ENCODE results near the gene TMEM126B.
"Not testable (repeated sequence)": the region's sequence is repeated elsewhere in the genome, so short reads cannot be mapped to it uniquely, and the experiment has no call there.

The TMEM126B gene

DNA sequence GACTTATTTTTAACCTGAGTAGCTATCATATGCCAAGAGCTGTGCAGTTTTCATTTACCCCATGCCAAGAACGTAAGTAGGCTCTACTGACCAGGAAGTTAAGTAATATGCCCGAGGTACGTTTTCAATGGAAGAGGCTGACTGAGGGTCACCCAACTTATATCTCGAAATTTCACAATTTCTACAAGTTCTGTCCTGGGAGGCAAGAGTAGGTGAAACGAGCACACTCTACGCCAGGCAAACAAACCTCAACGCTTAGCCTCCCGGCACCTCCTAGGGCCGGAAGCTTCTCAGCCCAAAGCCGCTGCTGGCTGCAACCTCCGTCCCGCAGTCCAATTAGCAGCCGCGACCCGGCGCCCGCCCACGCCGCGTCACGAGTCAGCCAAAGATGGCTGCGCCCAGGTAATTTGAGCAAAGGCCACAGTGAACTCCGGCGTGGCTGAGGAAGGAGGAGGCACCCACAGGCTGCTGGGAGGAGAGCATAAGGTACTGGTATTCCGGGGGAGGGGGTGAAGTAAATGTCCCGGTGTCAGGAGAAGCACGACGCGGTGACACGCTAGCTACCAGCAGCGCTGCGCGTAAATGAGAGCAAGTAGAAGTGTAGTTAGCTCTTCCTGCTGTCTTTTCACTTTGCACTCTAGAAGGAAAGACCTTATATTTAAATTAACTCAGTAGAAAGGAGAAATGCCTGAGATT, 19.4 kb downstream of the TMEM126B start, which contains the start of gene TMEM126A:
TSS of gene TMEM126A (plus strand) at position 364 of the 696 bp plus-strand sequence. CDS start 2,289 bp downstream, outside the sequence.
- peak; percentile 89 to 90 for DNase-seq (ENCODE audit: low read depth in 2 of 2)

DNA sequence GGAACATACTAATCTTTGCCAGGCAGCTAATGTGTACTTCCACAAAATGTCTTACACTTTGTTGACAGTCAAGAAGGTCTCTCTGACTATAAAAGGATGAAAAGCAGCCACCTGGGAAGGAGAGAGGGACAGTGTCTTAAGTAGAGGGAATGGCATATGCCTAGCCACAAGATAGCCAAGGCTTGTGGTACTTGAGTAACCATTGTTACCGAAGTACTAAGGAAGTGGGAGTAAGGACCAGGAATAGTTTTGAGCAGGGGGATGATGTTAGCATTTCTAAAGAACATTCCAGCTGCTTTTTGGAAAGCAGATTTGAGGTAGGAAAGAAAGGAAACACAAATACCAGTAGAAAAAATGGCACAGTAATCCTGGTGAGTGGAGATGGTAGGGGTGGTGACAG, 22.7 kb downstream of the TMEM126B start:
- no peak for DNase-seq (ENCODE audit: low read depth in 2 of 2)

DNA sequence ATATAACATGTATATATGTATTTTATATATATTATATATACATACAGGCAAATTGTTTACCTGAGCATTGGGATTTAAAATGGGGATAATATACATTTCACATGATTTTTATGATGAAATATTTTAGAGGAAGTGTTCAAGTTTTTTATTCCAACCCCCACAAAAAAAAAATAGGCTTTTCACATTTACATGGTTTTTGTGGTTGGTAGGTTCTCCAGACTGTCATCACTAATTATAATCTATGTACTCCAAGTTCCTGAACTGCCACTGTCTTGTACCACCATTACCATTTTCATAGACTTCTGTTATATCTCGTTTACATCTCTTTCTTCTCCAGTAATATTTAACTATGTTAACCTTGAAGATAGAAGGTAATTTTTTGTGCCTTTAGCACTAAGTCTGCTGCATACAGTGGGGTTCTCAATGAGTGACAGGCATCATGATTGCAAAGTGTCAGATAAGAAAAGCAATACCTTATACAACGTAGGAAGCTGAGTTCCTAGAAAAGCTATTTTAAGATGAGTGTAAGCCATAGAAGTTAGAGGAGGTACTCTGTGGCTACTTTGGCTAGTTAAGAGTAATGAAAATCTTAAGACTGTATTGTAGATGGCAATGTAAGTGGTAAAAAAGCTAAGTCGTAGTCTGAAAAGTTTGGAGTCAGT, 24.5 kb downstream of the TMEM126B start:
- DNase-seq (ENCODE audit: low read depth in 2 of 2): no peak

GRCh38 chr11:85654343-85654742, 25.9 kb downstream of the TMEM126B start:
- not testable (repeated sequence) for DNase-seq (ENCODE audit: low read depth in 2 of 2)

GRCh38 chr11:85656777-85657176, 28.4 kb downstream of the TMEM126B start:
- DNase-seq (ENCODE audit: low read depth in 2 of 2): no peak

GRCh38 chr11:85658180-85658579, 29.8 kb downstream of the TMEM126B start:
- DNase-seq (ENCODE audit: low read depth in 2 of 2): no peak

DNA sequence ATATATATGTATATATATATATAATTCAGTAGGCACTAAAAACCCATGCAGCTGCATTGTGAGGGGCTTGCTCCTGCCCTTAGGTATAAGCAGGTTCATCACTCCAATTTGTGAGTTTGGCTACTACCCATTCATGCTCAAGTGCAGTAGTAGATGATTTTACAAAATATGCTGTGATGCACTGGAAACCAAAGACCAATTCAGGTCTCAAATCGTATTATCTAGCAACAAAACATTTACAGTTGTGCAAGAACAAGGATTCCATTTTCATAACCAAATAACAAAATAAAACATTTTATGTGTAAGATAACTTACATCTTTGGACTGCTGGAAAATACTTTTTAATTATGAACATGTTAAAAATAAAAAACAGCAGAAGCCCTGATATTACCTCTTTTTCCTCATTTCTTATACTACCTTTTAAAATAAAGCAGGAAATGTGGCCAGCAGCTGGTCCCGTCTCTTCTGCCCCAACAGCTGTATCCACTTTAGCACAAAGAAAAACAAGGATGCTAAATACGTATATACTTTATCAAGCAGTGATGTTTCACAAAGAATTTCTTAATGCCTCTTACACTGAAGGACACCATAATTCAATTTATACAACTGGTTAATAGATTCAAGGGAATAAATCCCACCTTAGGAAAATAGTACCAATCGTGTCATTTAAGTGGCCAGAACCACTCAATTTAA, 33.7 kb downstream of the TMEM126B start:
- DNase-seq (ENCODE audit: low read depth in 2 of 2): no peak

GRCh38 chr11:85663080-85663752, 34.8 kb downstream of the TMEM126B start:
- no peak for DNase-seq (ENCODE audit: low read depth in 2 of 2)

GRCh38 chr11:85663753-85664614, 35.6 kb downstream of the TMEM126B start:
- peak; percentile 79 to 84 for DNase-seq (ENCODE audit: low read depth in 2 of 2)

DNA sequence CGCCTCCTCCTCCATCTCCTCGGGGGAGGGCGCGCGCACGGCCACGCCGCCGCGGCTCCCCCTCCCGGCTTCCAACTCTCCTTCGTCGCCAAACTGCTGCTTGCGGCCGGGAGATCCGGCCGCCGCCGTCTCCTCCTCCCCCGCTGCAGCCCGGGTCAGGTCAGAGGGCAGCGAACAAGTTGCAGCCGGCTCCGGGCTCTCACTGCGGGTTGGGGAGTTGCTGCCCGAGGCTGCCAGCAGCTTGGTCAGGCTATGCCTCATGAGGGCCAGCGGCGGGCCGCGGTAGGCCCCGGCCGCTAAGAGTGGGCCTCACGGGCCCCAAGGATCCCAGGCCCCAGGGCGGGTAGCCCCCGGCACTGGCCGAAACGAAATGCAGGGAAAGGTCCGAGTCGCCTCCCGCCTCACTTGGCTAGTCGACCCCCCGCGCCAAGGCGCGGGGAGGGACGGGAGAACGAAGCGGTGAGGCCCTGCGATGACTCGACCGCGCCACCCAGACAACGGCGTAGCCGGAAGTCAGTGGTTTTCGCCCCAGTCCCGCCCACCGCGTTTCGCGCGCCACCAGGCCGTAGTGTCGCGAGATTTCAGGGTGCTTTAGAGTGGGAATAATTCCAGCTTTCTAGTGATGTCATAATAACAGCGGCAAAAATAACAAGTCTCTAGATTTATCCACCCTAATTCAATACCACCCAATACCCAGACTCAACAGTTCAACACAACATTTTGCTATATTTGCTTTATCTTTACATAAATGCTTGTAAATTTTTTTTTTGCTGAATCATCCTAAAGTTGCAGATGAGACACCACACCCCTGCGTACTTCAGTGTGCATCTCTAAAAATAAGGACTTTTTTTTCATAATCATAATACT, 36.5 kb downstream of the TMEM126B start, which contains the start of gene CREBZF:
TSS of gene CREBZF (minus strand) at position 515 of the 867 bp plus-strand sequence. CDS start at position 261, 254 bp downstream.
- peak; percentile 91 to 94 for DNase-seq (ENCODE audit: low read depth in 2 of 2)

DNA sequence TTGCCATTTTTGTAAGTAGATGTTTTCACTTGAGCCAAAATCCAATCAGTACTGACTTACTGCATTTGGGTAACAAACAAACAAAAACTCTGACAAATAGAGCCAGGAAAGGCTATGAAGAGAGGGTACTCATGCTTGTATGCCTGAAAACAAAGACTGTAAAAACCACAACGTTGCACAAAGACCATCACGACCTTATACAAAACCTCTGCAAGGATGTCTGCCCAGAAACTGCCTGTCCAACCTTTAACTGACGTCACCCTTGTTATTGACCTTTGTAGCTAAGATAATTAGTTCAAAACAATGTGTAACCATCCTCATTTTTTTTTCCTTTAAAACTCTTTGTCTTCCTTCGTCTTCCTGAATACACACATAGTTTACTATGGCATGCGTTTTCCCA, 37.3 kb downstream of the TMEM126B start:
- DNase-seq (ENCODE audit: low read depth in 2 of 2): no peak

DNA sequence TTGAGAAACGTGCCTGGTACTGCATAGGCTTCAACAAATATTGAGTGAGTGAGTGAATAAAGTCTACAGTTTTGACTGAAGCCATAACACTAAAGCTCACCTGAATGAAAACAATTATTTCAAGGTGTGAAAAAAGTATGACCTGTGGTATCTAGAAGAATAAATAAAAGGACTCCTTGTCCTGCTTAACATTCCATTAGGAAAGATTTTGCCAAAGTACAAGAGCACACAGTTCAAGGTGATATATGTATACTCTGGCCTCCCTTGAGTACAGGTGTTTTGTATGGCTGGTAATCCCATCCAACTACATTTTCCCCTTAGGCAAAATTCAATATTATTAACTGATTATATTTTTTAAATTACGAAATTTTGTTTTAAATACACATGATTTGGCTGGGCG, 38.3 kb downstream of the TMEM126B start:
- DNase-seq (ENCODE audit: low read depth in 2 of 2): no peak

DNA sequence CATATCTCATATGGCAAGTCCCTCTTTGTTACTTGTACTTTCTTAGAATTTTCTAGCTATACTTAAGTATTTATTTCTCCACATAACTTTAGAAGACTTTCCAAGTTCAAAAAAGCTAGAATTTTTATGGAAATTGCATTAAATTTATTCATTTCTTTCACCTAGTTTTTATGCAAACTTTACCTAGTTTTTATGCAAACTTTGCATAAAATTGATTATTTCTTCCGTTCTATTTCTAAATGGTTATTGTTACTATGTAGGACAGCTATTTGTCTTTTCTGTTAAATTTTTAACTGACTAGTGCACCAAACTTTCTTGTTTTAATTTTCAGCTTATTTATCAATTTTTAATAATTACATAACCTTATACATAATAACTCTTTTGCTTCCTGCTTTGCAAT, 39.8 kb downstream of the TMEM126B start:
- no peak for DNase-seq (ENCODE audit: low read depth in 2 of 2)

DNA sequence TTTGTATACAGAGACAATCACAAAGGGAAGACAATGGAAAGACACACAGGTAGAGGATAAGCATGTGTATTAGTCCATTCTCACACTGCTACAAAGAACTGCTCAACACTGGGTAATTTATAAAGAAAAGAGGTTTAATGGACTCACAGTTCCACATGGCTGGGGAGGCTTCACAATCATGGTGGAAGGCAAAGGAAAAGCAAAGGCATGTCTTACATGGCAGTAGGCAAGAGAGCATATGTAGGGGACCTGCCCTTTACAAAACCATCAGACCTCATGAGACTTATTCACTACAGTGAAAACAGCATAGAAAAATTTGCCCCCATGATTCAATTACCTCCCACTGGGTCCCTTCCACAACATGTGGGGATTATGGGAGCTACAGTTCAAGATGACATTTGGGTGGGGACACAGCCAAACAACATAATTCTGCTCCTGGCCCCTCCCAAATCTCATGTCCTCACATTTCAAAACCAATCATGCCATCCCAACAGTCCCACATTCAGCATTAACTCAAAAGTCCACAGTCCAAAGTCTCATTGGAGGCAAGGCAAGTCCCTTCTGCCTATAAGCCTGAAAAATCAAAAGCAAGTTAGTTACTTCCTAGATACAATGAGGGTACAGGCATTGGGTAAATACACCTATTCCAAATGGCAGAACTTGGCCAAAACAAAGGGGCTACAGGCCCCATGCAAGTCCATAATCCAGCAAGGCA, 42.7 kb downstream of the TMEM126B start:
- not testable (repeated sequence) for DNase-seq (ENCODE audit: low read depth in 2 of 2)

- no peak for DNase-seq (ENCODE audit: low read depth in 2 of 2)
Observed at GRCh38 chr11:85672105-85672902, 43.9 kb downstream of the TMEM126B start.

DNA sequence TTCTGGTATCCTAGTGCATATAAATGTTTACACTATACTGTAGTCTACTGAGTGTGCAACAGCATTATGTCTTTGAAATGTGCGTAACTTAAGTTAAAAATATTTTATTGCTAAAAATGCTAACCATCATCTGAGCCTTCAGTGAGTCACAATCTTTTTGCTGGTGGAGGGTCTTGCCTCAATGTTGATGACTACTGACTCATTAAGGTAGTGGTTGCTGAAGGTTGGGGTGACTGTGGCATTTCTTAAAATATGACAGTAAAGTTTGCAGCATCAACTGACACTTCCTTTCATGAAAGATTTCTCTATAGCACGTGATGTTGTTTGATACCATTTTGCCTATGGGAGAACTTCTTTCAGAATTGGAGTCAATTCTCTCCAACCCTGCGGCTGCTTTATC, 45.0 kb downstream of the TMEM126B start:
- DNase-seq (ENCODE audit: low read depth in 2 of 2): no peak

- no peak for DNase-seq (ENCODE audit: low read depth in 2 of 2)
Observed at GRCh38 chr11:85679576-85679975, 51.2 kb downstream of the TMEM126B start.

DNA sequence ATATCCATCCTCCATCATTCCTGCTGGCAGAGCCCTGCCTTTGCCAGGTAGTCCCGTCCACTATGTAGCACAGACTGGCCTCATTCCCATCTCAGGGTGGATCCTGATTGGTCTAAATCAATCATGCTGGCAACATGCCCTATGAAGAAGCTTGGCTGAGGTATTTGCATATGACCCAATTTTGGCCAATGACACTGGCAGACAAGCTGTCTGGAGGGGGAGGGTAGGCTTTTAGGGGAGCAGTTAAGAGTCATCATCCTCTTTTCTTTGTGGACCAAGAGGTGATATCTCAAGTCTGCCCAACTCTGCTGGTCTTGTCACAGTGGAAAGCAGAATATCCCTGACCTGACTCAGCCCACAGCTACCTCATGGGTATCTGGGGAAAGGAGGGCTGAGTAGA, 52.5 kb downstream of the TMEM126B start:
- DNase-seq (ENCODE audit: low read depth in 2 of 2): no peak

Data from stimulated activated CD4-positive, alpha-beta T cell treated with anti-CD3 and anti-CD28 coated beads, Interleukin-4, amount 100 ng/mL, for 48 hours (primary cell).